Thymus (tissue), 14 donors: ENCODE measurements around the gene NPM1. TPM values are rescaled to one million over a fixed set of nuclear protein-coding genes. Genes with fewer than 3 reads are reported as not detected.

Experiments used
- DNase-seq, 9 donors: peaks; one replicate each; pipeline ENCODE4 v3.0.0-alpha.2; 2013; ENCODE audit warnings: low spot score in 9 of 9, low read depth in 6 of 9, missing footprints in 1 of 9
- H3K27ac ChIP-seq, 2 donors: one replicate each; pipeline ENCODE4 v1.5.1; 2013; ENCODE audit warnings: control low read depth in 1 of 2, low read depth in 1 of 2, low read length in 1 of 2, mild to moderate bottlenecking in 1 of 2, moderate library complexity in 1 of 2
- H3K27me3 ChIP-seq, 2 donors: one replicate each; pipeline ENCODE4 v1.5.1; 2013; ENCODE audit warnings: low read length in 1 of 2; ENCODE audit not compliant: control insufficient read depth in 2 of 2, insufficient read depth in 1 of 2
- H3K36me3 ChIP-seq, 2 donors: one replicate each; pipeline ENCODE4 v1.5.1; 2013; ENCODE audit warnings: low read length in 1 of 2, mild to moderate bottlenecking in 1 of 2, moderate library complexity in 1 of 2; ENCODE audit not compliant: control insufficient read depth in 2 of 2, insufficient read depth in 2 of 2
- H3K4me1 ChIP-seq, 2 donors: one replicate each; pipeline ENCODE4 v1.5.1; 2013; ENCODE audit warnings: low read length in 2 of 2; ENCODE audit not compliant: control insufficient read depth in 2 of 2, insufficient read depth in 2 of 2
- H3K4me3 ChIP-seq, 2 donors: one replicate each; pipeline ENCODE4 v1.5.1; 2013; ENCODE audit warnings: low read length in 2 of 2, control low read depth in 1 of 2, mild to moderate bottlenecking in 1 of 2
- H3K9me3 ChIP-seq, 2 donors: one replicate each; pipeline ENCODE4 v1.5.1; 2013; ENCODE audit warnings: low read length in 1 of 2, mild to moderate bottlenecking in 1 of 2; ENCODE audit not compliant: control insufficient read depth in 2 of 2, insufficient read depth in 1 of 2
- WGBS: extraction: QIAGEN DNeasy Blood & Tissue Kit; methylation state at CpG from one replicate; pipeline ENCODE4 v1.1.7; 2013; 5-methylcytosine and 5-hydroxymethylcytosine counted together
- long read RNA-seq, 10 donors: transcript quantifications; one replicate each; lab custom pipeline, GENCODE V29; 2026
- polyA plus RNA-seq: library from polyadenylated mRNA; stranded (reverse); fragments of 200-250 nt; gene quantifications from one replicate; pipeline ENCODE4 v1.2.3, GENCODE V29; 2013
- total RNA-seq: library from RNA; stranded (reverse); fragments of 120-200 nt; gene quantifications from one replicate; pipeline ENCODE4 v1.2.4, GENCODE V29; 2013
- donor health status: healthy.

The NPM1 gene, protein sequence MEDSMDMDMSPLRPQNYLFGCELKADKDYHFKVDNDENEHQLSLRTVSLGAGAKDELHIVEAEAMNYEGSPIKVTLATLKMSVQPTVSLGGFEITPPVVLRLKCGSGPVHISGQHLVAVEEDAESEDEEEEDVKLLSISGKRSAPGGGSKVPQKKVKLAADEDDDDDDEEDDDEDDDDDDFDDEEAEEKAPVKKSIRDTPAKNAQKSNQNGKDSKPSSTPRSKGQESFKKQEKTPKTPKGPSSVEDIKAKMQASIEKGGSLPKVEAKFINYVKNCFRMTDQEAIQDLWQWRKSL
- total RNA-seq = 2,632 TPM
- 2,207 TPM for polyA plus RNA-seq
- long read RNA-seq, donor 1, transcript NPM1-201 (11 exons, 1,758 nt) = major isoform, 48 of 55 reads
- long read RNA-seq, donor 1, partial matches to known transcripts = 0 of 55 reads
- long read RNA-seq, donor 1, other reads (novel, unspliced or antisense) = 0 of 55 reads
- long read RNA-seq, donor 2 = 0 reads
- long read RNA-seq, donor 3, transcript NPM1-201 (11 exons, 1,758 nt) = major isoform, 736 of 1,287 reads
- long read RNA-seq, donor 3, transcript NPM1-205 (5 exons, 670 nt) = minor isoform, 42 of 1,287 reads
- long read RNA-seq, donor 3, transcript NPM1-202 (10 exons, 1,237 nt) = minor isoform, 20 of 1,287 reads
- long read RNA-seq, donor 3, transcript NPM1-203 (10 exons, 1,598 nt) = minor isoform, 62 of 1,287 reads
- long read RNA-seq, donor 3, partial matches to known transcripts = 342 of 1,287 reads
- long read RNA-seq, donor 3, other reads (novel, unspliced or antisense) = 60 of 1,287 reads
- long read RNA-seq, donor 4, transcript NPM1-201 (11 exons, 1,758 nt) = major isoform, 198 of 364 reads
- long read RNA-seq, donor 4, transcript NPM1-205 (5 exons, 670 nt) = minor isoform, 14 of 364 reads
- long read RNA-seq, donor 4, transcript NPM1-202 (10 exons, 1,237 nt) = minor isoform, 6 of 364 reads
- long read RNA-seq, donor 4, transcript NPM1-203 (10 exons, 1,598 nt) = minor isoform, 18 of 364 reads
- long read RNA-seq, donor 4, partial matches to known transcripts = 107 of 364 reads
- long read RNA-seq, donor 4, other reads (novel, unspliced or antisense) = 12 of 364 reads
- long read RNA-seq, donor 5, transcript NPM1-205 (5 exons, 670 nt) = minor isoform, 59 of 1,607 reads
- long read RNA-seq, donor 5, transcript NPM1-202 (10 exons, 1,237 nt) = minor isoform, 19 of 1,607 reads
- long read RNA-seq, donor 5, transcript NPM1-201 (11 exons, 1,758 nt) = major isoform, 788 of 1,607 reads
- long read RNA-seq, donor 5, transcript NPM1-203 (10 exons, 1,598 nt) = minor isoform, 64 of 1,607 reads
- long read RNA-seq, donor 5, partial matches to known transcripts = 577 of 1,607 reads
- long read RNA-seq, donor 5, other reads (novel, unspliced or antisense) = 79 of 1,607 reads
- long read RNA-seq, donor 6, transcript NPM1-203 (10 exons, 1,598 nt) = minor isoform, 29 of 516 reads
- long read RNA-seq, donor 6, transcript NPM1-201 (11 exons, 1,758 nt) = major isoform, 365 of 516 reads
- long read RNA-seq, donor 6, transcript NPM1-202 (10 exons, 1,237 nt) = minor isoform, 7 of 516 reads
- long read RNA-seq, donor 6, transcript NPM1-205 (5 exons, 670 nt) = minor isoform, 11 of 516 reads
- long read RNA-seq, donor 6, partial matches to known transcripts = 82 of 516 reads
- long read RNA-seq, donor 6, other reads (novel, unspliced or antisense) = 17 of 516 reads
- long read RNA-seq, donor 7, transcript NPM1-201 (11 exons, 1,758 nt) = major isoform, 520 of 886 reads
- long read RNA-seq, donor 7, transcript NPM1-203 (10 exons, 1,598 nt) = minor isoform, 32 of 886 reads
- long read RNA-seq, donor 7, transcript NPM1-202 (10 exons, 1,237 nt) = minor isoform, 15 of 886 reads
- long read RNA-seq, donor 7, transcript NPM1-205 (5 exons, 670 nt) = minor isoform, 31 of 886 reads
- long read RNA-seq, donor 7, partial matches to known transcripts = 230 of 886 reads
- long read RNA-seq, donor 7, other reads (novel, unspliced or antisense) = 49 of 886 reads
- long read RNA-seq, donor 8, transcript NPM1-203 (10 exons, 1,598 nt) = minor isoform, 17 of 272 reads
- long read RNA-seq, donor 8, transcript NPM1-205 (5 exons, 670 nt) = minor isoform, 6 of 272 reads
- long read RNA-seq, donor 8, transcript NPM1-202 (10 exons, 1,237 nt) = minor isoform, 10 of 272 reads
- long read RNA-seq, donor 8, transcript NPM1-201 (11 exons, 1,758 nt) = major isoform, 196 of 272 reads
- long read RNA-seq, donor 8, partial matches to known transcripts = 39 of 272 reads
- long read RNA-seq, donor 8, other reads (novel, unspliced or antisense) = 0 of 272 reads
- long read RNA-seq, donor 9, transcript NPM1-201 (11 exons, 1,758 nt) = major isoform, 312 of 511 reads
- long read RNA-seq, donor 9, transcript NPM1-212 (2 exons, 640 nt) = minor isoform, 7 of 511 reads
- long read RNA-seq, donor 9, transcript NPM1-203 (10 exons, 1,598 nt) = minor isoform, 23 of 511 reads
- long read RNA-seq, donor 9, transcript NPM1-205 (5 exons, 670 nt) = minor isoform, 19 of 511 reads
- long read RNA-seq, donor 9, partial matches to known transcripts = 108 of 511 reads
- long read RNA-seq, donor 9, other reads (novel, unspliced or antisense) = 35 of 511 reads
- long read RNA-seq, donor 10, transcript NPM1-202 (10 exons, 1,237 nt) = minor isoform, 13 of 536 reads
- long read RNA-seq, donor 10, transcript NPM1-201 (11 exons, 1,758 nt) = major isoform, 319 of 536 reads
- long read RNA-seq, donor 10, transcript NPM1-203 (10 exons, 1,598 nt) = minor isoform, 20 of 536 reads
- long read RNA-seq, donor 10, transcript NPM1-205 (5 exons, 670 nt) = minor isoform, 21 of 536 reads
- long read RNA-seq, donor 10, partial matches to known transcripts = 138 of 536 reads
- long read RNA-seq, donor 10, other reads (novel, unspliced or antisense) = 21 of 536 reads

DNA sequence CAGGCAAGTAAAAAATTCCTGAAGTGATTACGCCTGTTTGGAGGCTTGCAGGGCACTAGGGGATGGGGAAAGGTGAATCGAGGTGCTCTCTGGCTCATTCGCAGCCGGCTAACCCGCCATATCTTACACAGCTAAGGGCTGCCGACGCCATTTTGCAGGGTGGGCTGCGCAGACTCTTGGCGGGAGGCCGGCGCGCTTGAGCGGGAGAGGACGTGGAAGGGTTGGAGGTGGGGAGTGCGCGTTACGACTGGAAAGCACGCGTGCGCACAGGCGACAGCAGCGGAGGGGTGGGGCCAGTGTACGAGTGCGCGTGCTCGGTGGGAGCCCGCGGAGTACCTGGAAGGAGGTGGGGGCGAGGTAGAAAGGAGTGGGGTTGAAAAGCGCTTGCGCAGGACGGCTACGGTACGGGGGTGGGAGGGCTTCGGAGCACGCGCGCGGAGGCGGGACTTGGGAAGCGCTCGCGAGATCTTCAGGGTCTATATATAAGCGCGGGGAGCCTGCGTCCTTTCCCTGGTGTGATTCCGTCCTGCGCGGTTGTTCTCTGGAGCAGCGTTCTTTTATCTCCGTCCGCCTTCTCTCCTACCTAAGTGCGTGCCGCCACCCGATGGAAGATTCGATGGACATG is at the start of gene NPM1:
TSS of gene NPM1 (plus strand) at position 505 of the 625 bp plus-strand sequence. CDS start at position 605, 100 bp downstream.
- H3K27ac ChIP-seq = peak within 1 kb of the TSS; percentile 91 to 92
- peaks cover 0 to 7% of the 10 kb centered on the region in 2 donors for H3K9me3 ChIP-seq
- under 1% methylated on average over 56 of the region's 56 CpGs for WGBS
- no peaks in the 10 kb centered on the region for H3K27me3 ChIP-seq
- peaks cover 7 to 23% of the 10 kb centered on the region in 2 donors for H3K36me3 ChIP-seq
- peak within 1 kb of the TSS; percentile 66 to 91 for H3K4me3 ChIP-seq
- H3K4me1 ChIP-seq = peaks cover 2 to 12% of the 10 kb centered on the region in 2 donors
- DNase-seq = peak; percentile 95 to 99 (median 98)

DNA sequence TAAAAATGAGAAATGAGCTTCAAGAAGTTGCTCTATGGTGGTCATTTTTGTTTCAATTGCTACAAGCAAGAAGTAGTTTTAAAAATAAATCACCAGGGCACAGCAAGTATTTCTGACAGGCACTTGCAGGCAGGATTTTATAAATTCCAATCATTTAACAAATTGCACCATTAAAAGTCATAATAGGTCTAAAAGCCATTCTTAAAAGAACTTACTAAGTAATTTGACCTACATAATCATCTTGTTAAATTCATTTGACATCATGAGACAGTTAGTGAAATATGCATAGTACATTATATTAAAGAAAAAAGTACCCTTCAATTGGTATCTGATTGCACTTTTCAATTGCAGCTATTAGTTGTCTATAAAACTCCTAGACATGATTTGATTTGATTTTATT is 47.6 kb upstream of the NPM1 start:
- DNase-seq = no peak
- Histone ChIP-seq H3K4me3 (no peak overlapping the region), H3K9me3 (no peaks in the 10 kb centered on the region), H3K27me3 (peaks cover 14 to 32% of the 10 kb centered on the region in 2 donors), H3K27ac (no peak overlapping the region), H3K4me1 (peaks cover 0 to 4% of the 10 kb centered on the region in 2 donors), H3K36me3 (no peaks in the 10 kb centered on the region)

DNA sequence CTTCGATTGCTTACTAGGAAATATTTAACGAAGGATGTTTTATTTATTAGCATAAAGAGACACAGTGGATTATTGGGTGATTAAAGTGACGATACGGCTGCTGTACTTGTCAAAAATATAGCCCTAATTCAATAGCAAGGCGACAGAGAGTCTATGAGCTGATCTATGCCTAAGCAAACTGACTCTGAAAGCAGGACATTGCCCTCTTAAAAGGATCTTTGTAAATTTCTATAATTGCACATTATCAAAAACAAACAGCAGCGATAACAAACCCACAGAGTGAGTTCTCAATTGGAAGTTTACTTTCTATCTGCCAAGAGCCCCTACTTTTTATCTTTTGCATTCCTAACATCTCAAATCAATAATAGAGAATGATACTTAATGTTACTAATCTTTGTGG is 47.2 kb upstream of the NPM1 start:
- no peak overlapping the region for H3K27ac ChIP-seq
- peaks cover 14 to 29% of the 10 kb centered on the region in 2 donors for H3K27me3 ChIP-seq
- no peak for DNase-seq
- H3K4me3 ChIP-seq = no peak overlapping the region
- WGBS = 89% methylated on average over 6 of the region's 6 CpGs
- H3K36me3 ChIP-seq = no peaks in the 10 kb centered on the region
- H3K9me3 ChIP-seq = no peaks in the 10 kb centered on the region
- H3K4me1 ChIP-seq = peaks cover 0 to 4% of the 10 kb centered on the region in 2 donors

DNA sequence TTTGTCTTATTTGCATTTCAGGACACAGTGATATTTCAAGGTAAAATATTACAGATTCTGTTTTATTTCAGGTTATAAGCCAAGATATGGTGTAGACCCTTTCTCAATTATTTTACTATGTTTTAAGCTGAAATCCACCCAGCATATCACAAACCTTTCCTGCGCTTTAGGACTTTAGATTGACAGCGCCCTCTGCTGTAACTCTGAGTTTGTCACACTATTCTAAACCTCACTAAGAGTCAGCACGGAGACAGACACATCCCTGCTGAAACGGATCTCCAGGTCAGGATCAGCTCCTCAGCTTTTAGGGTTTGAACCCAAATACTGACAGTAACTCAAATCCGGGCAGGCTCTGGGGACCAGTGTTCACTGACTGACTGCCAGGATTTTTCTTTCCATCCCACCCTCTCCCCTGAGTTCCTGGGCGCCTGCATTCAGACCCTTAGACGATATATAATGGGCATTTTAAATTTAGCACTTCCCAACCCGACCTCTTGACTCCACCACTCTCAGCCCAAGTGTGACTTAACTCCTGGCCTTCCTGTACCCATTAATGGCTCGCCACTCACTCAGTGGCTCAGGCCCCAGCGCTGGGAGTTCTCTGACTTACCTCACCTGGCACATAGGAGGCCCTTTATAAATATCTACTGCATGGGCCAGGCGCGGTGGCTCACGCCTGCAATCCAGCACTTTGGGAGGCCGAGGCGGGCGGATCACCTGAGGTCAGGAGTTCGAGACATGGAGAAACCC is 45.1 kb upstream of the NPM1 start:
- Histone ChIP-seq H3K36me3 (no peaks in the 10 kb centered on the region), H3K4me3 (no peak overlapping the region), H3K27me3 (peaks cover under 1 to 8% of the 10 kb centered on the region in 2 donors), H3K4me1 (no peaks in the 10 kb centered on the region), H3K27ac (no peak overlapping the region), H3K9me3 (no peaks in the 10 kb centered on the region)
- peak in 5 of 9 donors; percentile 10 to 50 (median 20) for DNase-seq
- 63% methylated on average over 17 of the region's 17 CpGs for WGBS

DNA sequence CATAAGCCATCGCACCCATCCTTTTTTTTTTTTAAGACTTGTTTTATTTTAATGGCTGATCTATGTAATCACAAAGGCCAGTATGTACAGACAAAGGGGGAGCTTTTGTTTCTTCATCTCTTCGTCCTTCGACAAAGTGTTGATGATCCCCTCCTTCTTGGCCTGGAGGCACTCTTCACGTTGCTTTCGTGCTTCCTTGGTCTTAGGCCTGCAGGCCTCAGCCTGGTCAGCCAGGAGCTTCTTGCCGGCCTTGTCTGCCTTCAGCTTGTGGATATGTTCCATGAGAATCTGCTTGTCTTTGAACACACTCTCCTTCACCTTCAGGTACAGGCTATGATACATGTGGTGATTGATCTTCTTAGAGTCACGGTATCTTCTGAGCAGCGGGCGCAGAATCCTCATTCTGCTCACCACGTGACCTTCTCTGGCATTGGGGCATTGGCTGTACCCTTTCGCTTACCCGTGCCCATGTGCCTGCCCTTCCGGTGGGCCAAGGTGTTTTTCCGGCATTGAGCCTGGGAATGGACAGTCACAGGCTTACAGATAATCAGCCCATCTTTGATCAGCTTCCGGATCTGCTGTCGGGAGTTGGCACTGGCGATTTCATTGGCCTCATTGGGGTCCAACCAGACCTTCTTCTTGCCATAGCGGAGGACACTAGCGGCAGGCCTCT is 42.6 kb upstream of the NPM1 start:
- Histone ChIP-seq H3K4me3 (no peak overlapping the region), H3K4me1 (no peaks in the 10 kb centered on the region), H3K27ac (no peak overlapping the region), H3K36me3 (no peaks in the 10 kb centered on the region), H3K27me3 (peaks cover 0 to 2% of the 10 kb centered on the region in 2 donors), H3K9me3 (no peaks in the 10 kb centered on the region)
- WGBS = 98% methylated on average over 19 of the region's 19 CpGs
- DNase-seq = no peak

DNA sequence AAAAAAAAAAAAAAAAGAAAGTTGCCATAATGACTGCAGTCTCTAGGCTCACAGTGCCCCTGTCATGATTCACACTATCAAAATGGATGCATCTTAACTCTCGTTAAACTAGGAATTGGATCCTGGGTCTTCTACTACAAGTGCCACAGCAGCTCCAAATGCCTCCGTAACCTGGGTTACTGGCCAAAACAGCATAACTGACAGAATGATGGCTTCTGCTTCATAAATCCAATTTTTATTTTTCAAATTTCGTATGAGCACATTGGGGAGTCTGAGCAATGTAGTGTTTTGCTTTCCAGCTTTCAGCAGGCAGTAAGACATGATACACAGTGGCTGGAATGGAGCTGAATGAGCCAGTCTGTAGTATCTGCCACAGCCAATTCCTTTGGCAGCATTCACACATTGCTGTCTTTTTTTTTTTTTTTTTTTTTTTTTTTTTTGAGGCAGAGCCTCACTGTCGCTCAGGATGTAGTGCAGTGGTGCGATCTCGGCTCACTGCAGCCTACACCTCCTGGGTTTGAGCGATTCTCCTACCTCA is 36.0 kb upstream of the NPM1 start:
- WGBS = 96% methylated on average over 7 of the region's 7 CpGs
- Histone ChIP-seq H3K9me3 (no peaks in the 10 kb centered on the region), H3K4me3 (no peak overlapping the region), H3K27me3 (no peaks in the 10 kb centered on the region), H3K4me1 (no peaks in the 10 kb centered on the region), H3K36me3 (no peaks in the 10 kb centered on the region), H3K27ac (no peak overlapping the region)
- no peak for DNase-seq
